COLO829 (cell line): ENCODE data around the gene LSM5.

Source experiments
- DNase-seq: peaks from one replicate; pipeline ENCODE4 v3.0.0; 2012; ENCODE audit warnings: low spot score

LSM5 gene

GRCh38 chr7:32490127-32490796 is at the start of gene LSM5:
Gene LSM5, minus strand, starts transcription at chr7:32490380. Its CDS starts 15 bp downstream, at chr7:32490365.
- peak; percentile 83 for DNase-seq

DNA sequence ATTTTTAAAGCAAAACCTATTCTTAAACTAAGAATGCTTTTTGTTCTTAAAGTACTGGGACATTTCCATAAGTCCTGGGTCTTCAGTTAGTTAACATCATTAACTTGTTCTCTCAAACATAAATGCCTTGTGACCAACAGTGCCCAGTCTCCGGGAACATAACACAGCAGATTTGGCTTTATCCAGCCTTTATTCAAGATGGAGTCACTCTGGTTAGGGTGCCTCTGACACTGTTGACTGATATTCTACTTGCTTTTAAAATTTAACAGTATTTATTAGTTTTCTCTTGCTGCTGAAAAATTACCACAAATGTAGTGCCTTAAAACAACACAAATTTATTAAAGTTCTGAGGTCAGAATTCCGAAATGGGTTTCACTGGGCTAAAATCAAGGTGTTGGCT is 49.2 kb upstream of the LSM5 start:
- DNase-seq, result no peak

GRCh38 chr7:32537760-32538159 is 47.6 kb upstream of the LSM5 start:
- no peak for DNase-seq

DNA sequence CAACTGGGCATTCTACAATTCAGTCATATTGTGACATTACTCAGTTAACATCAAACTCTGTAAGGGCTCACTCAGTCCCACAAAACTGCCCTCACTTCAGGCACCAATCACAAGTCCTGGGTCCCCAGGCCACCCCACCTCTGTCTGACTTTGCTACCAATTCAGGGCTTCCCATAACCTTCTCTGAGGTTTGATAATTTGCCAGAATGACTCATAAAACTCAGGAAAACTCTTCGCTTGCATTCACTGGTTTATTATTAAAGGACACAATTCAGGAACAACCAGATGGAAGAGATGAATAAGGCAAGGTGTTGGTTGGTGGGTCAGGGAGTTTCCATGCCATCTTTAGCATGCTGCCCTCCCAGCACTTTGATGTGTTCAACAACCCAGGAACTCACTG is 46.4 kb upstream of the LSM5 start:
- DNase-seq, result peak; percentile 59

DNA sequence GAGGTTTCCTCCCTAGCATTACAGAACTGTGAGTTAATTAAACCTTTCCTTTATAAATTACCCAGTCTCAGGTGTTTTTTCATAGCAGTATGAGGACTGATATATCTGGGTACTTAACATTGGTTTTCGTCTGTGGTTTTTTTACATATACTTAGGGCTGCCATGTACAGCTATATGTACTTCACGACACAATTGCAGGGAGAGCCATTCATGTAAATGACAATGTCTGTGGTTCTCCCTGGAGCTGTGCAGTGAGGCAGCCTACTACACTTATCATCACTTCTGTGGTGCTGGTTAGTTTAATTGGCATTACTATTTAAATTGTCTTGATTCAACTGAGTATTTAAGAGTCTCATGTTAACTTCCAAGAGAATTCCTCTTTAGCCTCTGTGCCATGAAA is 45.8 kb upstream of the LSM5 start:
- DNase-seq, result no peak

- no peak for DNase-seq
These were observed 45.1 kb upstream of the LSM5 start for GRCh38 chr7:32535162-32535702.

- DNase-seq, result no peak
These were observed 43.3 kb upstream of the LSM5 start for GRCh38 chr7:32533276-32534029.

DNA sequence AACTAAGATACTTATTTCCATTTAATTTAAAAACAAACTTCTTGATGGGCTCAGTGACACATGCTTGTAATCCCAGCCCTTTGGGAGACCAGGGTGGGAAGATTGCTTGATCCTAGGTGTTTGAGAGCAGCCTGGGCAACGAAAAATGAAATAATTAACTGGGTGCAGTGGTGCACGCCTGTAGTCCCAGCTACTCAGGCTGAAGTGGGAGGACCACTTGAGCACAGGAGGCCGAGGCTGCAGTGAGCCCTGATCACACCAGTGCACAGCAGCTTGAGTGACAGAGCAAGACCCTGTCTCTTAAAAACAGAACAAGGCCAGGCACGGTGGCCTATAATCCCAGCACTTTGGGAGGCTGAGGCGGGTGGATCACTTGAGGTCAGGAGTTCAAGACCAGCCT is 42.5 kb upstream of the LSM5 start:
- no peak for DNase-seq

DNA sequence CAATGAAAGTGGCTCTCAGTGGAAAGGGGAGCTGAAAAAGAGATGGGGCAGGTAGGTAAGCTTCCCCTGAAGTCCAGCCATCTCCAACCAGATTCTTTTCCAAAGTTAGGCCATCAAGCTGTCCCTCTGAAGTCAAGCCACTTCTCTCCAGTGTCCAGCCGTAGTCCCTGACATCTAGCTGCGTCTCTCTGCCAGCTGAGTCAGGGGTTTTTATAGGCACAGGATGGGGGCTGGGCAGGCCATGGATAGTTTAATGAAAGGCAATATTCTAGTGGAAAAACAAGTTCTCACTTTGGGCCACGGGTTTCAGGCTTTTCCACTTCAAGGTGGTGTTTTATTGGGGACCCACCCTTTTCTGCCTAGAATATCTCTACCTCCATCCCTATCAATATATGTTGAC is 41.9 kb upstream of the LSM5 start:
- no peak for DNase-seq

- no peak for DNase-seq
These were observed 41.2 kb upstream of the LSM5 start for GRCh38 chr7:32531402-32531801.

- DNase-seq, result no peak
These were observed 35.7 kb upstream of the LSM5 start for GRCh38 chr7:32525839-32526238.

GRCh38 chr7:32524631-32525030 is 34.5 kb upstream of the LSM5 start:
- no peak for DNase-seq

DNA sequence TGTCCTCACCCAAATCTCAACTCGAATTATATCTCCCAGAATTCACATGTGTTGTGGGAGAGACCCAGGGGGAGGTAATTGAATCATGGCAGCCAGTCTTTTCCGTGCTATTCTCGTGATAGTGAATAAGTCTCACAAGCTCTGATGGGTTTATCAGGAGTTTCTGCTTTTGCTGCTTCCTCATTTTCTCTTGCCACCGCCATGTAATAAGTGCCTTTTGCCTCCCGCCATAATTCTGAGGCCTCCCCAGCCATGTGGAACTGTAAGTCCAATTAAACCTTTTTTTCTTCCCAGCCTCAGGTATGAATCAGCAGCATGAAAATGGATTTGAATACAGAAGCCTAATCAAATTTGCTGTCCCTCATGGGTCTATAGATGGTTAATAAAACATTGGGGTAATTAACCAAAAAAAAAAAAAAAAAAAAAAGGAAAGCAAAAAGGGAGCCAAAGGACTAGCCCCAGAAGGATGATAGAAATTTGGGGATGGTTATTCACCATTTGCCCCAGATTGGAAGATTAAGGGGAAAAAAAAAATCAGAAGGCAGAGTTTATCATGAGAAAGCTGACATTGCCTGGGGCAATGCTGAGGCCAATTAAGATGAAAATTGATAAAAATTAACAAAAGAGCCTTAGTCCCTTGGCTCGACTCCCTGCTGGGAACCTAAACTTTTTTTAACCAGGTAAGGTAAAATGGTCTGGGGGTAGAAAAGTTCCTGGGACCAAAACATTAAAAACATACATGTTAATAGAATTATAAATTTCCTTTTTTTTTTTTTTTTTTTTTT is 32.8 kb upstream of the LSM5 start:
- peak; percentile 47 for DNase-seq

- no peak for DNase-seq
These were observed 29.6 kb upstream of the LSM5 start for GRCh38 chr7:32519763-32520162.

DNA sequence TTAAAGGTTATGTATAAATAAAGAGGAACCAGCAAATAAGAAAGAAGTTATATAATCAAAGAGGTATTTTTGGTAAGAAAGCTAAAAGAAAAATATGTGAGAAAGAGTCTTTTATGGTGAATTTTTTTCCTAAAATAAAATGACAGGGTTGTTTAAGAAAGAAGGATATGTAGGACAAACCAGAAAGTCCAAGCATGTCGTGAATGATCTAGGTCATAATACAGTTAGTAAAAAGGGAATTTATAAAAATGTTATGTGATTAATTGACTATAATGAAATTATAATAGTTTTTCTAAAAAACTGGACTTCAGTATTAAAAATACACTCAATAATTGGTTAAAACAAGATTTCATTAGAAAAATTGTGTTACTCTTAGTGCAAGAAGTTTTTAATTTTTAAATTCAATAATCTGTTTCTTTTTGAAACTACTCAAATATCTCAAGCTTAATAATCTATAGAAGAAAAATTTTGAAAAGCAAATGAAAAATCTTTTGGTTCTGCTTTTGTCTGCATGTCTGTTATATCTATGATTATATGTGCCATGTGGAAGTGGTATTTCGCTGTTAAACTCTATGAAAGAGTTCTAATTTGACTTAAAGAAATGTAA is 28.5 kb upstream of the LSM5 start:
- DNase-seq, result no peak

DNA sequence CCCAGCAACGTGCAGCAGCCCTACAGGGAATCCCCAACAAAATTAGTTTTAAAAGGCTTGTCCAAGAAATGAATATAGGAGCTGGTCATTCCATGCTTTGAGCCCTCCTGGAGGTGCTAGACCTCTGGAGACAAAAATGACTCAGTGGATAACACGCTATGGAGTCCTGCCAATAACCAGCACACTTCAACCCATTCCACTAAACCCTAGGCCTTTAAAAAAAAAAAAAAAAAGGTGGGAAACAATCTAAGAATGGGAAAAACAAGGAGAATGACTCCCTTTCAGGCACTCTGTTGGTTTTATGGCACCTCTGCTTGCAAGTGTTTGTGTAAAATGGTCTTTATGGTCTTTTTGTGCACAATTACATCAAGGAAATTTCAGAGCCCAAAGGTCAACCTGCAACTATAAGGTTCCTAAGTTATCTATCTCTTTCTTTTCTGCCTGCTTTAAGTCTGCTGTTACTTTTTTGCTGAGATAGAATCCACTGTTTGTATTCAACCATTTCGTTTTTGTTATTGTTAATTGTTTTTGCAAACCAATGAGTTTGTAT is 26.4 kb upstream of the LSM5 start:
- no peak for DNase-seq

- peak; percentile 48 for DNase-seq
These were observed 25.8 kb upstream of the LSM5 start for GRCh38 chr7:32515890-32516550.

GRCh38 chr7:32513210-32513609 is 23.0 kb upstream of the LSM5 start:
- DNase-seq, result no peak

DNA sequence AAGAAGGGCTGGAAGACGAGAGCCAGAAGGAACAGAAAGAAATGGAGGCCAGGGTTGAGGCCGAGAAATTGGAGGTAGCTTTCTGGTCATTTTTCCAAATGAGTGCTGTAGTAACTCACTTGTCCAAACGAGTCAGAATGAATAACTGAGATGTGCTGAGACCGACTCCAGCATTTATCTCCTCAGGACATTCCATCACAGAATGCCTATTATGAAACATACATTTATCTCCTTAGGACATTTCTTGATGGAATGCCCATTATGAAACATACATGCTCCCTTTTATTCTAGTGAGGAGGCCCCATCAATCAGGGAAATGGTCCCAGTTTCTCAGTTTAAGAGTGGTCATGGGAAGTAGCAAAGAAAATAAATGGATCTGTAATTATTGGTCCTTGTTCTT is 21.6 kb upstream of the LSM5 start:
- no peak for DNase-seq

DNA sequence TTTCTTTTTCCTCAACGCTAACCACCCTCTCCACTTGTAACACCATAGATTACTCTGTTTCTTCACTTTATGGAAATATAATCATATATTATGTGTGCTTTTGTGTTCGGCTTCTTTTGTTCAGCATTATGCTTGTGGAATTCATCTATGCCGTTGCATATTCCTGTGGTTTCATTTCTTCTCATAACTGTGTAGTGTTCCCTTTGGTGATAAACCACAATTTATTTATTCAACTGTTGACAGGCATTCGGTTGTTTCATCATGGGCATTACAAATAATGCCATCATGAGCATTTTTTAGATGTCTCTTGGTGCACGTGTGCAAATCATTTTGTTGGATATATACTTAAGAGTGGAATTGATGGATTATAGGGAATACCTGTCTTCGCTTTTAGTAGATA is 17.2 kb upstream of the LSM5 start:
- DNase-seq, result no peak

DNA sequence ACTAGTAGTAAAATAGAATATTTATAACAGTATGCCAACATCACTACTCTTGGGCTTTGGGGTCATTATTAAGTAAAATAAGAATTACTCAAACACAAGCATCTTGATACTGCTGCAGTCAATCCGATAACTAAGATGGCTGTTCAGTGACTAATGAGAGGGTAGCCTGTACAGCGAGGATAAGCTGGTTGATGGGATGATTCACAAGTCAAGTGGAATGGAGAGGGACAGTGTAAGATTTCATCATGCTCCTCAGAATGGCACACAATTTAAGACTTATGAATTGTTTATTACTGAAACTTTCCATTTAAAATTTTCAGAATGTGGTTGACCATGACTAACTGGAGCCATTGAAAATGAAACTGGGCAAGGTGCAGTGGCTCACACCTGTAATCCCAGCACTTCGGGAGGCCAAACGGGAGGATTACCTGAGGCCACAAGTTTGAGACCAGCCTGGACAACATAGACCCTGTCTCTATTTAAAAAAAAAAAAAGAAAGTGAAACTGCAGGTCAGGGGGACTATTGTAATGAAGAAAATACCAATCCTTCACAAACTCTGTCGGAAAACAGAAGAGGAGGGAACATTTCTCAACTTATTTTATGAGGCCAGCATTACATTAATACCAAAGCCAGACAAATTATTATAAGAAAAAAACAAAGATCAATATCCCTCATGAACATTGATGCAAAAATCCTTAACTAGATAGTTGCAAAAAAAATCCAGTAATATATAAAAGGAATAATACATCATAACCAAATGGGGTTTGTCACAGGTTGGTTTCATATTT is 16.3 kb upstream of the LSM5 start:
- no peak for DNase-seq
